Parathyroid adenoma (tissue), 2 donors: ENCODE measurements around the gene FARSA.
A peak's percentile ranks its signal among the peaks of the same experiment; 100 is the strongest.

Source experiments
- H2AFZ ChIP-seq: fragments of 300-600 bp; sonication (generic); one replicate; pipeline ENCODE4 v1.7.0; 2017; ENCODE audit warnings: antibody characterized with exemption, mild to moderate bottlenecking
- H3K27ac ChIP-seq: fragments of 300-600 bp; sonication (generic); one replicate; pipeline ENCODE4 v1.7.0; 2017
- H3K27me3 ChIP-seq: fragments of 300-600 bp; sonication (generic); one replicate; pipeline ENCODE4 v1.7.0; 2017; ENCODE audit warnings: low read length; ENCODE audit not compliant: control insufficient read depth, insufficient read depth
- H3K36me3 ChIP-seq: fragments of 300-600 bp; sonication (generic); one replicate; pipeline ENCODE4 v1.7.0; 2017; ENCODE audit warnings: low read length; ENCODE audit not compliant: control insufficient read depth, insufficient read depth
- H3K4me1 ChIP-seq: fragments of 300-600 bp; sonication (generic); one replicate; pipeline ENCODE4 v1.7.0; 2017; ENCODE audit warnings: control low read depth
- H3K4me2 ChIP-seq: fragments of 300-600 bp; sonication (generic); one replicate; pipeline ENCODE4 v1.7.0; 2017; ENCODE audit warnings: low read length
- H3K4me3 ChIP-seq: fragments of 300-600 bp; sonication (generic); one replicate; pipeline ENCODE4 v1.7.0; 2017; ENCODE audit warnings: low read depth, low read length
- H3K79me2 ChIP-seq: fragments of 300-600 bp; sonication (generic); one replicate; pipeline ENCODE4 v1.7.0; 2017; ENCODE audit warnings: control low read depth
- H3K9ac ChIP-seq: fragments of 300-600 bp; sonication (generic); one replicate; pipeline ENCODE4 v1.7.0; 2017; ENCODE audit warnings: mild to moderate bottlenecking
- H3K9me3 ChIP-seq: fragments of 300-600 bp; sonication (generic); one replicate; pipeline ENCODE4 v1.7.0; 2017; ENCODE audit warnings: low read length; ENCODE audit not compliant: control insufficient read depth
- TF ChIP-seq, protein P1 (sequence below): fragments of 300-600 bp; sonication (generic); IDR thresholded peaks from one replicate; pipeline ENCODE4 v1.7.0; 2017; ENCODE audit warnings: antibody characterized with exemption, mild to moderate bottlenecking
- donor health status: primary hyperparathyroidism.

Gene FARSA

DNA sequence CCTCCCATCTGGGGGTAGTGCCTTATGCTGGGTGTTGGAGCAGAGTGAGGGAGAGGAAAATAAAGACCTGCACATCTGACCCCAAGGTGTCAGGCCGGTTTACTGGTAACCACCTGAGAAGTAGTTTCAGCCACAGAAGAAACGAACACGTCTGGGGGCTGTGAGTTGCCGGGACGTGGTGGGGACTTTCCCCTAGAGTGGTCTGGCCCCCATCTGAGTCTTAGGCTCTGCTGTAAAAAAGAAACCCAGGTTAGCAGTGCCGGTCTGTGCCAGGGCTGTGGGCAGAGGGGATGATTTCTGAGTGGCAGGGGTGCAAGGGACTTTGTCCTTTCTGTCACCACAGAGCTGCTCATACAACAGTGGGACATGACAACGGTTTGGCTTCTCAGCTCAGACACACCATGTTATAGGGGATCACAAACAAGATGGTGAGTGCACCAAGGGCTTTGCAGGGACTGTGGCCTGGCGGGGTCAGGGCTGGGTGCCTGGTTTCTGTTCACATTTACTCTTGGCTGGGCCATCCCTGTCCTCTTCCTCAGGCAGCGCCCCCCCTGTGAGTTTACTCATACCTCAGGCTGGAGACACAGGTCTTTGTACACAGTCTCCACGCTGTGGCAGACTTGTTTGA is 33.5 kb downstream of the FARSA start:
- no peaks in the 10 kb centered on the region for H3K36me3 ChIP-seq
- no peaks in the 10 kb centered on the region for H3K4me1 ChIP-seq
- H3K27ac ChIP-seq: no peak overlapping the region

GRCh38 chr19:12896460-12896859 is 37.1 kb downstream of the FARSA start:
- Histone ChIP-seq H3K27me3 (no peaks in the 10 kb centered on the region), H3K4me1 (no peaks in the 10 kb centered on the region), H3K36me3 (no peaks in the 10 kb centered on the region), H3K4me2 (no peak overlapping the region), H3K4me3 (no peak overlapping the region), H3K27ac (no peak overlapping the region), H3K79me2 (no peaks in the 10 kb centered on the region), H3K9ac (no peak overlapping the region), H3K9me3 (no peaks in the 10 kb centered on the region), H2AFZ (no peak overlapping the region)
- TF ChIP-seq, protein P1, sequence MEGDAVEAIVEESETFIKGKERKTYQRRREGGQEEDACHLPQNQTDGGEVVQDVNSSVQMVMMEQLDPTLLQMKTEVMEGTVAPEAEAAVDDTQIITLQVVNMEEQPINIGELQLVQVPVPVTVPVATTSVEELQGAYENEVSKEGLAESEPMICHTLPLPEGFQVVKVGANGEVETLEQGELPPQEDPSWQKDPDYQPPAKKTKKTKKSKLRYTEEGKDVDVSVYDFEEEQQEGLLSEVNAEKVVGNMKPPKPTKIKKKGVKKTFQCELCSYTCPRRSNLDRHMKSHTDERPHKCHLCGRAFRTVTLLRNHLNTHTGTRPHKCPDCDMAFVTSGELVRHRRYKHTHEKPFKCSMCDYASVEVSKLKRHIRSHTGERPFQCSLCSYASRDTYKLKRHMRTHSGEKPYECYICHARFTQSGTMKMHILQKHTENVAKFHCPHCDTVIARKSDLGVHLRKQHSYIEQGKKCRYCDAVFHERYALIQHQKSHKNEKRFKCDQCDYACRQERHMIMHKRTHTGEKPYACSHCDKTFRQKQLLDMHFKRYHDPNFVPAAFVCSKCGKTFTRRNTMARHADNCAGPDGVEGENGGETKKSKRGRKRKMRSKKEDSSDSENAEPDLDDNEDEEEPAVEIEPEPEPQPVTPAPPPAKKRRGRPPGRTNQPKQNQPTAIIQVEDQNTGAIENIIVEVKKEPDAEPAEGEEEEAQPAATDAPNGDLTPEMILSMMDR: no peak

More for the DNA sequence above, 33.5 kb downstream of the FARSA start:
- H3K4me2 ChIP-seq: no peak overlapping the region
- no peaks in the 10 kb centered on the region for H3K79me2 ChIP-seq
- H3K4me3 ChIP-seq: no peak overlapping the region
- no peak overlapping the region for H3K9ac ChIP-seq
- H3K27me3 ChIP-seq: no peaks in the 10 kb centered on the region
- no peak overlapping the region for H2AFZ ChIP-seq
- TF ChIP-seq, protein P1: no peak
- H3K9me3 ChIP-seq: no peaks in the 10 kb centered on the region

- Histone ChIP-seq H3K79me2 (no peaks in the 10 kb centered on the region), H3K36me3 (no peaks in the 10 kb centered on the region), H3K9ac (no peak overlapping the region), H3K4me3 (no peak overlapping the region), H3K27me3 (no peaks in the 10 kb centered on the region), H3K4me2 (no peak overlapping the region), H2AFZ (no peak overlapping the region), H3K27ac (no peak overlapping the region), H3K9me3 (no peaks in the 10 kb centered on the region), H3K4me1 (no peaks in the 10 kb centered on the region)
- TF ChIP-seq, protein P1: no peak
Measured at GRCh38 chr19:12893582-12893981, 39.9 kb downstream of the FARSA start.

DNA sequence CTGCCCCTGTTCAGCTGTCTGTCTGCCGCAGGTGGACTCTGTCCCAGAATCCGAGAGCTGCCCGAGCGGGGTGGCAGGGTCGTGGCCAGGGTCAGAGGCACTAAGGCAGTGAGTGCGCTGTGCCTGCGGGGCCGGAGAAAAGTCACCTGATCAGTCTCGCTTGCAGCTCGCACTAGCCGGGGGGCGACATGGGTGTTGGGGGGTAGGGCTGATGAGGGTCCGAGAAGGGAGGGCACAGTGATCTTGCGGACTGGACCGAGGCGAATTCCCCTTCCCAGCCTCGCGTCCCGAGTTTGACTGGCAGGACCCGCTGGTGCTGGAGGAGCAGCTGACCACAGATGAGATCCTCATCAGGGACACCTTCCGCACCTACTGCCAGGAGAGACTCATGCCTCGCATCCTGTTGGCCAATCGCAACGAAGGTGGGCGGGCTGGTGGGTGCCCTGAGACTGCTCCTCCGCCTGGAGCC is 41.9 kb downstream of the FARSA start:
- H3K9ac ChIP-seq: no peak overlapping the region
- H3K4me3 ChIP-seq: peak overlapping the region; percentile 96
- H3K9me3 ChIP-seq: no peaks in the 10 kb centered on the region
- H3K4me1 ChIP-seq: no peaks in the 10 kb centered on the region
- no peaks in the 10 kb centered on the region for H3K36me3 ChIP-seq
- no peaks in the 10 kb centered on the region for H3K79me2 ChIP-seq
- TF ChIP-seq, protein P1: no peak
- H3K4me2 ChIP-seq: peak overlapping the region; percentile 97
- H2AFZ ChIP-seq: peak overlapping the region; percentile 84
- no peaks in the 10 kb centered on the region for H3K27me3 ChIP-seq
- no peak overlapping the region for H3K27ac ChIP-seq
